Occipital lobe (tissue), 2 donors: ENCODE results near the gene OR6P1. TPM values are rescaled to one million over a fixed set of nuclear protein-coding genes. Genes with fewer than 3 reads are reported as not detected.

Experiments
- DNase-seq: peaks from one replicate; lab custom pipeline; 2025; lab: John Stamatoyannopoulos, UW
- total RNA-seq: library from RNA; depleted of rRNA; stranded (reverse); fragments of >200 nt; gene quantifications from one replicate; pipeline ENCODE4 v1.2.3, GENCODE V29; 2014

OR6P1 gene
- not detected for total RNA-seq

- no peak for DNase-seq
Measured at GRCh38 chr1:158570480-158570879, at the start of gene OR6P1. Gene OR6P1 (minus strand): TSS chr1:158570580. CDS start chr1:158563604, 6,976 bp downstream.

DNA sequence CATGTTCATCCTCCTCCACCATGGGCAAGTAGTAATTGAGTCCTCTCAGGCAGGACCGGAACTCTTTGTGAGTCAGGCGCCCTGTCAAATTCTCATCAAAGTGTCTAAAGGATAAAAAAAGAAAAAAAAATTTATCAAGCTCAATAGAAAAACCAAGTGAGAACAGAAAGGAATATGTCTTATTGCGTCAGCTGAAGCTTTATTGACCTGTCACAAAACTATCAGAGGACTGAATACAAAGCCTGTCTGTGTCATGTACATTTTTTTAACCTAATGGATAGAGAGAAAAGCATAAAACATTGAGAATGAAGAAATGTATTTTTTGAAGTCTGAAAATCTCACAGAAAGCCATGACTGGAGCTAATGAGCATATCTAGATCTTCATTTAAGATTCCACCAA is 43.4 kb upstream of the OR6P1 start:
- DNase-seq: no peak

- no peak for DNase-seq
Measured at GRCh38 chr1:158611916-158612315, 41.5 kb upstream of the OR6P1 start.

DNA sequence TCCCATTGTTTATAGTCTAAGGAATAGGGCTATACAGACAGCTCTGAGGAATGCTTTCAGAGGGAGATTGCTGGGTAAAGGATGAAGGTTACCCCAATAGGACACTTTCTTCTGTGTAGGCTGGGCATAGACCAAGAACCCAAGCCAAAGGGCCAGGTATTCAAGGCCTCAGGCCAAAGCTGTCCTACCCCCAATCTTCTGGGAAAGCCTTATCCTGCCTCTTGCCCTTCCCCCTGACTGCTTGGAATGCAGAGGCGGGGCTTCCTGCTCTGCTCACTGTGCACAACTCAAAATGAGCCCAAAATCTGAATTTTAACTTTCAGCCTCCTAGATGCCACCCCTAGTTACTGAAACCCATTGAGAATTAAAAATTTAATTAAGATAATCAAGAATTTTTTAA is 36.9 kb upstream of the OR6P1 start:
- no peak for DNase-seq

- no peak for DNase-seq
Measured at GRCh38 chr1:158604968-158605367, 34.6 kb upstream of the OR6P1 start, which contains the start of gene OR10Z1. Gene OR10Z1 (plus strand): TSS chr1:158605268. CDS start chr1:158606439, 1,171 bp downstream.

- no peak for DNase-seq
Measured at GRCh38 chr1:158600735-158601134, 30.4 kb upstream of the OR6P1 start.

DNA sequence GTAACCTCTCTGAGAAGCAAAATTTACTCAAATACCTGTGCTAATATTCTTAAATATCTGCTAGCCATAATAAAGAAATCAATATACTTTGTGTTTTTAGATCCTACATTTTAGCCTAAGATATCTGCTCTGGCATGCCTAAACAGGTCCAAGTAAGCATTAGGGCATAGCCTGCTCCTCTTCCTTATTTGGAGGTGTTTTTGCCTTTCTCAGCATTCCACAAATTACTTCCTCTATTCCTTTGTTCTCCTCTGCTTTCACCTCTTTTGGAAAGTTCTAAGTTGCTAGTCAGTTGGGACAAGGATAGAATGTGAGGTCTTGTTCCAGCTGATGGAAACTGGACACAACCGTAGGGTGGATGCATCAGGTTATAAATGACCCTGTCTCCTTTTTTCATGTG is 16.6 kb upstream of the OR6P1 start:
- DNase-seq: no peak

DNA sequence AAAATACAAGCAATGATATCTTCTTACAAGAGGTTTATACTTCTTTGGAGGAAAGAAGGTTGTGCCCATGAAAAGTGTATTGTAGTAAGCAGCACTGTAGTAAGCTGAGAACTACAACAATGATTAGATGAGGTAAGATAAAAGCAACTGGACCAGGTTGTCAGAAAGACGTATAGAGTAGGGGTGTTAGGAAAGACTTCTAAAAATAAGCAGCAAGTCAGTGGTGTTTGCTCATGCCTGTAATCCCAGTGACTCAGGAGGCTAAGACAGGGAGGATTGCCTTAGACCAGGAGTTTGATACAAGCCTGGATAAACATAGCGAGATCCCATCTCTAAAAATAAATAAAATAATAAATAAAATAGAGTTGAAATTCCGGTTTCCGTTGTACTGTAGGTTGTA is 13.6 kb upstream of the OR6P1 start:
- no peak for DNase-seq

GRCh38 chr1:158579733-158580132 is 9.4 kb upstream of the OR6P1 start, which contains the start of gene OR10X1:
Gene OR10X1 (minus strand): TSS chr1:158579899. CDS start chr1:158579899, 0 bp downstream.
- DNase-seq: no peak

- DNase-seq: no peak
Measured at GRCh38 chr1:158577561-158577960, 7.2 kb upstream of the OR6P1 start.

DNA sequence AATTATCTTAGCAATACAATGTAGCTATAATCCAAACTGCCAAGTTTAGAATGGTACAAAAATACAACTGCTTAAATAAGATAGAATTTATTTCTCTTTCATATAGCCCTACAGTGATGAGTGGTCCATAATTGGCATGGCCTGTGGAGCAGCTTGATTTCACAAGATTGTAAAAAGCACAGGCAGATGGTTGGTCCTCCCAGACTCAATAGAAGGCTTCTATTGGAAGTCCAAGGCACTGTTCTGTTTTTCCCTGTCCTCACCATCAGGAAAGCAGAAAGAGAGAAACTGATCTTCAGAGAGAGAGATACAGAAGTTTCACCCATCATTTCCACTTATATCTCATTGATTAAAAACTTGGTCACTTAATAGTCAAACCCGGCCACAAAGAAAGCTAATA is 1.8 kb upstream of the OR6P1 start:
- no peak for DNase-seq

DNA sequence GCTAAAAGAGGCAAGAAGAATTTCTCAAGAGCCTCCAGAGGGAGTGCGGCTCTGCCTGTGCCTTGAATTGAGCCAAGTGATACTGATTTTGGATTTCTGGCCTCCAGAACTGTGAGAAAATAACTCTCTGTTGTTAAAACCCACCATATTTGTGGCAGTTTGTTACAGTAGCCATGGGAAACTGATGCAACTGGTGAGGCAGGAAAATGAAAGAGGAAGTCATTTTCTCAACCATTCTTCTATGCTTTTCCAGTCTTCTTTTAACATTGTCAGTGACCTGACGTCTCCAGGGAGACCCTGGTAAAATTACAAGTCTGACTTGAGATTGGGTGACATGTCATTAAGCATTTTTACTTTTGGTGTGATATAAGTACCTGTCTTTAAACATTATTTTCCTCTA is 5.8 kb downstream of the OR6P1 start:
- DNase-seq: no peak

- DNase-seq: no peak
Measured at GRCh38 chr1:158563853-158564252, 6.5 kb downstream of the OR6P1 start.

DNA sequence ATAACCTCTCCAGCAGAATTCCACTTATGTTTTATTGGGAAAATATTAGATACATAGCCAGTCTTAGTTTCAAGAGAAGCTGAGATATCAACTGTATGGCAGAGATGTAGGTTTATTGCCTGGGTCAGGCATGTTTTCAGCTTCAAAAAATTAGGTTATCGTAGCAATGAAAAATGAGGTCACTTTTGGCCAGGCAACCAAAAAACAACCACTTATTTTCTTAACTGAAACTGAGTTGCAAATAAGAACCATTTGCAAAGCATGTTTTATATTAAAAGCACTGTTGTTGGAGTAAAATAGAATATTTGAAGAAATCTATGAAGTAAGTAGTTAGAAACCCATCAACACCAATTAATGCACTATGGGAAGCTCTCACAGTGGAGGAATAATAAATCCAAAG is 10.7 kb downstream of the OR6P1 start:
- DNase-seq: no peak

DNA sequence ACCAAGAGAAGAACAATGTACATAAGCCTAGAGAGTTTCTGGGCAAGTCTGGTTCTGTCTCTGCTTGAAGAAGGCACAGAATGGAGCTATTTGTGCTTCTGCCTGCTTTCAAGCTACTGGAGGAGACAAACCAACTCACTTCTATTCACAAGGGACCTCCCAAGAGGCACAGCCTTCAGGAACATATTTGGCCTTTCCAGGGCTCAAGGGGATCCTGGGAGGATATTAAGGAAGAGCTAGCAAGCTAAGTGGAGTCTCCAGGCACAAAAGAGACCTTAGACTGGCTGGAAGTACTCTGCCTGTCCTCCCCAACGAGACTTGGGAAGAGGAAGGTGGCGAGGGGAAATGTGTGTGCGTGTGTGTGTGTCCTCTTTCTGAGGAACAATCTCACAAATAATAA is 16.0 kb downstream of the OR6P1 start, which contains the start of gene OR6Y1:
Gene OR6Y1, minus strand, starts transcription at position 54 of the 400 bp plus-strand sequence. CDS start 6,300 bp downstream, outside the sequence.
- DNase-seq: no peak

GRCh38 chr1:158552296-158552695 is 18.1 kb downstream of the OR6P1 start:
- no peak for DNase-seq

DNA sequence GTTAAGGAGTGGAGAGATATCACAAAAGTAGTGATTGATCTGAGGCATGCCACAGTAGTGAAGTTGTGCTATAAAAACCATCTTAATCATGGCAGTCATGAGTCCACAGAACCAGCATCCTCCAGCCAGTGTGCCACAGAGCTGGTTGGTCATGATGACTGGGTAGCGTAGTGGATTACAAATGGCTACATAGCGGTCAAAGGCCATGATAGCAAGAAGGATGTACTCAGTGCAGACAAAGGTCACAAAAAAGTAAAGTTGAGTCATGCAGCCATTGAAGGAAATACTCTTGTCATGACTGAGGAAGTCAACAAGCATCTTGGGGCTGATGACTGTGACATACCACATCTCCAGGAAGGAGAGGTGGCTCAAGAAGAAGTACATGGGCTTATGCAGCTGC is 22.8 kb downstream of the OR6P1 start:
- DNase-seq: no peak

DNA sequence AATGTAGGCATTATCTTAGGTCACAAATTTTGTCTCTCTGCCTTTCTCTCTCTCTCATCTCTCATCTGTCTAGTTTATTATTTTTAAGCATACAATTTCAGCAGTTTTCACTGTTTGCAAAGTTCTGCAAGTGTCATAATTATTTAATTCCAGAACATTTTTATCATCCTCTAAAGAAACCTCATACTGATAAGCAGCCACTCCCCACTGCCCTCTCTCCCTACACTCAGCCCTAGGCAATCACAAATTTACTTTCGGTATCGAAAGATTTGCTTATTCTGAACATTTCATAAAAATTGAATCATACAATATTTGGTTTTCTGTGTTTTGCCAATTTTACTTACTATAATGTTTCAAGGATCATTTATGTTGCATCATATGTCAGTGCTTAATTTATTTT is 32.8 kb downstream of the OR6P1 start:
- DNase-seq: no peak

- no peak for DNase-seq
Measured at GRCh38 chr1:158534496-158534895, 35.9 kb downstream of the OR6P1 start.

DNA sequence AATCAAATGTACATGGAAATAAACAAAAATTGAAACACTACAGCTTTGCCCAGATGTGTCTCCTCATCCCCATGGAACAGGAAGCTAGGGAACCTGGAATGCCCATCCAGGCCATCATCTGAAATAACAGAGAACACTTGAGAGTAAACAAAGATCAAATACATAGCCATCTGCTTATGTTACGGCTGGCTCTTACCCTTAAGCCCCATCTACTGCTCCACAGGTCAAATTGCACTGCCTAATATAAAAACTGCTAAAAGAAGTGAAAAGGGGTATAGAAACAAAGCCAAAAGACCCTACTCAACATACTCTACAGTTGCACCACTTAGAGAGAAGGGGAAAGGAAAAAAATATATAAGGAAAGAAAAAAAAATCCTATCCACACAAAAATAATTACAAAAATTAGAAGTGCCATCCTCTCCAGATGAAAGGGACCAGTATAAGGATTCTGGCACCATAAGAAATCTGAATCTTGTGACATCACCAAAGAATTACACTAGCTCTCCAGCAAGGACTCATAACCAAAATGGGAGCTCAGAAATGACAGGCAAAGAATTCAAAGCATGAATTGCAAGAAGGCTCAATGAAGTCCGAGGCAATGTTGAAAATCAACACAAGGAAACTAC is 43.1 kb downstream of the OR6P1 start:
- DNase-seq: no peak

DNA sequence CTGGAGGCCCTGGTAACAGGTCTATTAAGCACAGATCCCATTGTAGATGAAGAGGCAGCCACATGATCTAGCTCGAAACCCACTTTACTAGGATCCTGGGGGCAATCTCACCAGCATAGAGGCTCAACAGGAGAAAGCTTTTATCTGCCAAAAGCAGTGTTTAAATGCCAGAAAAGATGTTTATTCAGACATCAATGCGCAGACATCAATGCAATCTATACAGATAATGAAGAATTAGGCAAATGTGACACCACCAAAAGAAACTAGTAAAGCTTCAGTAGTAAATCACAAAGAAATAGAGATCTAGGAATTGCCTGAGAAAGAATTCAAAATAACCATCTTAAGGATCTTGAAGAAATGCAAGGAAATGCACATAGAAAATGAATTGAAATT is 48.7 kb downstream of the OR6P1 start:
- DNase-seq: no peak

GRCh38 chr1:158520955-158521665 is 49.3 kb downstream of the OR6P1 start:
- no peak for DNase-seq

- no peak for DNase-seq
Measured at GRCh38 chr1:158520021-158520420, 50.4 kb downstream of the OR6P1 start.
